Motor neuron (in vitro differentiated cells): Measurements from ENCODE around the gene FAM217A. TPM values are rescaled to one million over a fixed set of nuclear protein-coding genes. Genes with fewer than 3 reads are reported as not detected.

Experiments used
- ATAC-seq, 8 experiments: fragments of 200-7000 bp; cut with Tn5 transposase; replicated peaks in 6 of 8; 2 replicates each; pipeline ENCODE4 v1.8.0; 2021; ENCODE audit warnings: mild to moderate bottlenecking in 8 of 8, moderate library complexity in 8 of 8
- H3K27ac ChIP-seq, 2 donors: fragments of 250-450 bp; sonication (Bioruptor Pico); 2 replicates each; pipeline ENCODE4 v1.9.0; 2021; ENCODE audit warnings: antibody characterized with exemption in 2 of 2, mild to moderate bottlenecking in 2 of 2, moderate library complexity in 1 of 2
- H3K4me1 ChIP-seq, 2 donors: fragments of 250-450 bp; sonication (Bioruptor Pico); replicated peaks in 1 of 2; 2 replicates each; pipeline ENCODE4 v1.6.1; 2021; ENCODE audit warnings: antibody characterized with exemption in 2 of 2, mild to moderate bottlenecking in 2 of 2, moderate library complexity in 1 of 2
- H3K4me3 ChIP-seq, 5 donors: fragments of 250-450 bp; sonication (Bioruptor Pico); 2 replicates each; pipeline ENCODE4 v1.9.0; 2021; ENCODE audit warnings: antibody characterized with exemption in 5 of 5, mild to moderate bottlenecking in 5 of 5, moderate library complexity in 4 of 5
- WGBS, 10 experiments: fragments of 450-650 bp; shearing (Covaris generic); methylation state at CpG; one replicate each; pipeline ENCODE4 v1.0.0; 2022; 5-methylcytosine and 5-hydroxymethylcytosine counted together
- in situ Hi-C, 9 experiments: fragments of 400-800 bp; cut with MboI; loops; one replicate each; pipeline ENCODE4 v1.15.0; 2021; ENCODE audit warnings: low sequenced_read_pairs in 9 of 9, low pct_unique_long_range_greater_than_20kb in 2 of 9; ENCODE audit not compliant: unreplicated experiment in 9 of 9
- total RNA-seq, 8 experiments: library from RNA; unstranded; fragments of 300-600 nt; gene quantifications; 2 replicates each; pipeline versions ENCODE4 v1.2.3 to v1.2.4, GENCODE V29; 2022

FAM217A gene
- total RNA-seq, 8 experiments from 2014 or later: 0.09 to 2.2 (median 0.20) TPM; not detected in 1

DNA sequence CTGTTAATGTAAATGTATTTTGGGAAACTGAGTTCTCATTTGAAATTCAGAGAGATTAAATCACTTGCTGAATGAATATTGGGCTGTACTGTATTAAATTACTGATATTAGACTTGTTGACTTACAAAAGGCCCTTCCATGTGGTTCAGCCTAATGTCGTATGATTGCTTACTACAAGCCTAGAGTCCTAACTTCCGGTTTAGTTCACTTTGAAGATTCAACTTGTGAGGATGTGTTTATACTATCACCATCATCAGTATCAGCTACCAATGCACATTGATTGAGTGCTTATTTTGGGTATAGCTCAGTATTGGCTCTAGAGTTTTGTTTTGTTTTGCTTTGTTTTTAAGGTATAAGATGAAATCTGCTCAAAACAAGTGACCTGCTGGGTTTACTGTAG lies 48.3 kb downstream of the FAM217A start:
- in situ Hi-C loops: no loop called here
- WGBS, 10 experiments: 68 to 100% (median 86%) methylated on average over 1 to 2 of the region's 2 CpGs; no CpG with 5 or more reads in 1 of the 10 experiments
- Histone ChIP-seq H3K4me3 (no peak overlapping the region), H3K27ac (no peak overlapping the region), H3K4me1 (peaks cover 0 to 4% of the 10 kb centered on the region in 2 donors)
- no peak for ATAC-seq

DNA sequence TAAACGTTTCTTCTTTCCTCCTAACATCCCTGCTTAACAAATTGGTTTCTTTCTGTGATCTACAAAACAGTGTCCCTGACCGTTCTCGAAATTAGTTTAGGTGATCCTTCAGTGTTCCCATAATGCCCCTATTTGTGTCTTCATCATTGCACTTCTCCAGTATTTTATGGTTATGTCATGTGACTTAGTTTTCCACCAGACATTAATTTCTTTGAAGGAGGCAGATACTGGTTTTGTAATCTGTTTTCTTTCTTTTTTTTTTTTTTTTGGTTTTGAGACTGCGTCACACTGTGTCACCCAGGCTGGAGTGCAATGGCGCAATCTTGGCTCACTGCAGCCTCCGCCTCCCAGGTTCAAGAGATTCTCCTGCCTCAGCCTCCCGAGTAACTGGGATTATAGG lies 49.2 kb downstream of the FAM217A start:
- no peak overlapping the region for H3K27ac ChIP-seq
- ATAC-seq: no peak
- H3K4me3 ChIP-seq: no peak overlapping the region
- in situ Hi-C loops: no loop called here
- peaks cover 0 to 4% of the 10 kb centered on the region in 2 donors for H3K4me1 ChIP-seq
- 75 to 100% (median 92%) methylated on average over 2 to 7 of the region's 7 CpGs; no CpG with 5 or more reads in 1 of the 10 experiments for WGBS, 10 experiments

GRCh38 chr6:4028051-4028450 lies 50.9 kb downstream of the FAM217A start:
- Histone ChIP-seq H3K27ac (no peak overlapping the region), H3K4me3 (no peak overlapping the region), H3K4me1 (peaks cover 0 to 4% of the 10 kb centered on the region in 2 donors)
- in situ Hi-C loops: no loop called here
- no peak for ATAC-seq

GRCh38 chr6:4025681-4026080 lies 53.3 kb downstream of the FAM217A start:
- no peak overlapping the region for H3K27ac ChIP-seq
- peaks cover 0 to 10% of the 10 kb centered on the region in 2 donors for H3K4me1 ChIP-seq
- H3K4me3 ChIP-seq: no peak overlapping the region
- WGBS, 10 experiments: 100% methylated on average over 1 of the region's 1 CpG; no CpG with 5 or more reads in 4 of the 10 experiments
- in situ Hi-C loops: no loop called here
- ATAC-seq: no peak

- 17 to 100% (median 29%) methylated on average over 1 of the region's 1 CpG; no CpG with 5 or more reads in 1 of the 10 experiments for WGBS, 10 experiments
- ATAC-seq: no peak
- peaks cover 3 to 19% of the 10 kb centered on the region in 2 donors for H3K4me1 ChIP-seq
- in situ Hi-C loops: loop anchor here in 4 of 9 experiments (25.0 kb wide), 3 partner anchors 286 to 761 kb away; partner anchors contain the start of gene PSMG4 (in 2 of the 4)
- no peak overlapping the region for H3K27ac ChIP-seq
- peak overlapping the region in 1 of 5 donors; percentile 88 for H3K4me3 ChIP-seq
These were observed 55.7 kb downstream of the FAM217A start for GRCh38 chr6:4023240-4023639.

GRCh38 chr6:4021854-4022695 lies 56.9 kb downstream of the FAM217A start:
- Histone ChIP-seq H3K4me3 (peak overlapping the region; percentile 69 to 95 (median 88)), H3K27ac (peak overlapping the region; percentile 95 to 97), H3K4me1 (peaks cover 3 to 20% of the 10 kb centered on the region in 2 donors)
- in situ Hi-C loops: loop anchor here in 4 of 9 experiments (25.0 kb wide), 3 partner anchors 285 to 760 kb away; partner anchors contain the start of gene PSMG4 (in 2 of the 4)
- 0 to 4% (median 1%) methylated on average over 3 to 13 of the region's 15 CpGs for WGBS, 10 experiments
- ATAC-seq: peak in 6 of 8 experiments; percentile 0 to 8 (median 4)

DNA sequence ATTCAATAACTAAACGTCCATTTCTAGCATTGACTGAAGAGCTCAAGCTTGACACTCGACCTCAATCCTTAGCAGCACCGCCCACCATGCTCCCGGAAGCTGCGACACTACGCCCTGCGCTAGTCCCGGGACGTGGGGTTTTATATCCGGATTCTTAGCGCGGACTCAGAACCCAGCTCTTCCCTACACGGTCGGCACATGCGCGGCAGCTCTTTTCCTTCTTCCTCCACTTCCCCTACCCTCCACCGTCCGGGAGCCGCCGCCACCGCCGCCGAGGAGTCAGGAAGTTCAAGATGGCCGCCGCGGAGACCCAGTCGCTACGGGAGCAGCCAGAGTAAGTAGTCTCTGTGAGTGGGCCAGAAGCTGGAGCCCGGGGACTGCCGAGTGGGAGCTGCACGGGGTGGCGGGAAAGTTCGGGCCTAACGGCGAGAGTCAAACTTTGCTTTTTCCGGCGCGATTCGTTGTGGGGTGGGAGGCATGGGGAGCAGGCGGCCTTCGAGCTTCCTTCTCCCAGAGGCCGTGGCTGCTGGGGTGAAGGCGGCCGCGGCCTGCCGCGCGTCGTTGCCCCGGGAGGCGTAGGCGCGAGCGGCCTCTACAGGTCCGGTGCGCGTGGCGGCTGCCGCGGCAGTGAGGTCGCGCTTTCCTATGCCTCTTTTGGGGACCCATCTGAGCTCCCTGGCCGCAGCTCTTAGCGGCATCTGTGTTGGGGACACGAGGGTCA lies 57.6 kb downstream of the FAM217A start:
- Histone ChIP-seq H3K4me1 (peaks cover 5 to 28% of the 10 kb centered on the region in 2 donors), H3K27ac (peak overlapping the region; percentile 95 to 97), H3K4me3 (peak overlapping the region; percentile 69 to 95 (median 88))
- ATAC-seq: peak; percentile 63 to 87 (median 80)
- in situ Hi-C loops: loop anchor here in 4 of 9 experiments (25.0 kb wide), 3 partner anchors 284 to 759 kb away; partner anchors contain the start of gene PSMG4 (in 2 of the 4)
- 0 to 2% (median 0%) methylated on average over 2 to 27 of the region's 65 CpGs; no CpG with 5 or more reads in 4 of the 10 experiments for WGBS, 10 experiments

DNA sequence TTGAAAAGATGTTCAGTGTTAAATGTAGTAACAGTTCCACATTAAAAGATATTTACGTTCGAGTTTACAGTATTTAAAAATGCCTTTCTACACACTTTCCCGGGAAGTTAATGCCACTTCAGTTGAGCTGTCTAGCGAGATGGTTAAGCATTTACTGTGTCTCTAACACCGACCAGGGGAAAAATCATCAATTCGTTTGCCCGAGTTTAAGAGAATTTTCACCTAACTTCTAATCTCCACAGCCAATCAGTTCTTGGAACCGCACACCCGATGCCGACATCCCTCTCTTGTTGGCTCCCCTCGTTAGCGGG lies 58.2 kb downstream of the FAM217A start:
- Histone ChIP-seq H3K4me1 (peaks cover 10 to 29% of the 10 kb centered on the region in 2 donors), H3K4me3 (peak overlapping the region; percentile 69 to 95 (median 88)), H3K27ac (peak overlapping the region; percentile 95 to 97)
- WGBS, 10 experiments: 0 to 9% (median 3%) methylated on average over 3 to 12 of the region's 12 CpGs
- in situ Hi-C loops: loop anchor here in 4 of 9 experiments (25.0 kb wide), 3 partner anchors 283 to 758 kb away; partner anchors contain the start of gene PSMG4 (in 2 of the 4)
- peak in 2 of 8 experiments; percentile 1 for ATAC-seq

DNA sequence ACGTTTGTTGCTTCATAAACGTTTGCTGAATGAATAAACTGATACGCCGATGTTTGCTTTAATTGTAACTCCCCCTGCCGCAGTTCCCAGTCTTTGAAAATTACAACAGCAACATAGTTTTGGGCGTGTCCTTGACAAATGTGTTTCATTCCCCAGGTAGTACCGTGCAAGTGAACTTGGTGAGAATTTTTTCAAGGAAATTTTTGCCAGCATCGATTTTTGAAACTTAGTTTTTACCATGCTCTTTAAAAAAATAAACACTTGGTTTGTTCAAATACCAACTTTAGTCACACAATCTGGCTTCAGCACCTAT lies 60.1 kb downstream of the FAM217A start:
- Histone ChIP-seq H3K4me3 (peak overlapping the region; percentile 62 to 89 (median 71)), H3K4me1 (peaks cover 11 to 29% of the 10 kb centered on the region in 2 donors), H3K27ac (peak overlapping the region; percentile 92 to 95)
- in situ Hi-C loops: loop anchor here in 4 of 9 experiments (25.0 kb wide), 3 partner anchors 282 to 757 kb away; partner anchors contain the start of gene PSMG4 (in 2 of the 4)
- 0 to 4% (median 0%) methylated on average over 2 to 8 of the region's 8 CpGs for WGBS, 10 experiments
- ATAC-seq: peak in 1 of 8 experiments; percentile 1

Other genes with a start within 250 kb of the FAM217A start
- gene FAM50B, start 229.8 kb downstream of the FAM217A start, total RNA-seq: 10 to 100 TPM in 1 of 8 experiments, 1 to 10 TPM in 6, not detected in 1; 2.0 to 11.9 (median 7.5) TPM
- gene ECI2, start 56.4 kb upstream of the FAM217A start, total RNA-seq: 10 to 100 TPM; 22.5 to 76.5 (median 40.2) TPM